Activated T-cell treated with anti-CD3 and anti-CD28 coated beads, Interleukin-2, amount 50 U/mL, for 4 hours (primary cell): ENCODE results near the gene ANP32B. TPM values are rescaled to one million over a fixed set of nuclear protein-coding genes. Genes with fewer than 3 reads are reported as not detected.
"Not testable (repeated sequence)": the region's sequence is repeated elsewhere in the genome, so short reads cannot be mapped to it uniquely, and the experiment has no call there.

ENCODE experiments used
- ATAC-seq, 2 donors: fragments of 200-7000 bp; cut with Tn5 transposase; one replicate each; pipeline ENCODE4 v1.10.0; 2021
- DNase-seq: peaks from one replicate; pipeline ENCODE4 v3.0.0-alpha.2; 2020
- H3K27me3 Mint-ChIP-seq: one replicate; pipeline ENCODE4 v1.8.0; 2021; ENCODE audit warnings: low read depth, mixed read lengths
- H3K36me3 Mint-ChIP-seq: one replicate; pipeline ENCODE4 v1.8.0; 2022; ENCODE audit warnings: mixed read lengths; ENCODE audit not compliant: insufficient read depth
- H3K4me1 Mint-ChIP-seq: one replicate; pipeline ENCODE4 v1.8.0; 2021; ENCODE audit warnings: low read depth, mixed read lengths
- H3K4me3 Mint-ChIP-seq: one replicate; pipeline ENCODE4 v1.8.0; 2021; ENCODE audit warnings: mild to moderate bottlenecking, moderate library complexity, mixed read lengths
- H3K9me3 Mint-ChIP-seq: one replicate; pipeline ENCODE4 v1.8.0; 2021; ENCODE audit warnings: mixed read lengths
- total RNA-seq, 3 donors: library from RNA; stranded (reverse); gene quantifications; one replicate each; pipeline ENCODE4 v1.2.1, GENCODE V29; 2021

The ANP32B gene
- total RNA-seq, 3 donors from 2014 or later, result 307 to 343 (median 326) TPM

DNA sequence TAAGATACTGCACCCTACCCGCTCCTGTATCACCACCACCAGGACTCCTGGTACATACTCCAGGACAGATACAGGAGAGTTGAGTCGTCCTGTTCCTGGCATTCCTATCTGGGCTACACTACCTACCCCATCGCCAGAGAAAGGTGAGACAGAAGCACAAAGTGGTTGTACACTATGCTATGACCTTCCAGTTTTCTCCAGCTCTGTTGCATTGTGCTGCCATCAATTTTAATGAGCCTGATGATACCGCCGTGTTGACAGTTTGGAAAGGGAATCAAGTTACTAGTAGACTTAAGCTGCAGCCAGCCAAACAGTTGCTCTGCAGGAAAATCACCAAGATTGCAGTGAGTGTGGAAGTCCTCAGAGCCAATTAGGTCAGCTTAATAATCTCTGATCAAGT is 35.2 kb downstream of the ANP32B start:
- H3K36me3 Mint-ChIP-seq, result peaks cover 49% of the 10 kb centered on the region
- H3K4me3 Mint-ChIP-seq, result no peak overlapping the region
- DNase-seq, result no peak
- no peaks in the 10 kb centered on the region for H3K27me3 Mint-ChIP-seq
- H3K4me1 Mint-ChIP-seq, result no peaks in the 10 kb centered on the region
- no peak for ATAC-seq
- H3K9me3 Mint-ChIP-seq, result no peaks in the 10 kb centered on the region

DNA sequence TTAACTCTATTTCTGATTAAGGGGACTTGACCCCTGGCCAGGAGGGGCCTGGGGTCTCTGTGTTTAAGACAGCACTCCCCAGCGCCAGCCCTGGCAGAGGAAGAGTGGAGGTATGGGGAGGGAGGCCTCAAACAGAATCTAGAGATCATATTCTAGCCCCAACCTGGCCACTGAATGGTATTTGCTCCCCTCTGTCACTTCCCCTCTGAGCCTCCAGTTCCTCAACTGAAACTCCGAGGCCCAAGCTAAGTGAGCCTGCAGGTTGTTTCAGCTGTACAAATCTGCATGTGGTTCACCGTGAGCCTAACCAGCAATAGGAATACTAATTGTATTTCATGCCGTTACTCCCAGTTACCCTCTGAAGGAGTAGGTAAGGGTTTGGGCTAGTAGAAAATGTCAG is 36.0 kb downstream of the ANP32B start:
- H3K36me3 Mint-ChIP-seq, result peaks cover 49% of the 10 kb centered on the region
- H3K4me1 Mint-ChIP-seq, result no peaks in the 10 kb centered on the region
- no peak overlapping the region for H3K4me3 Mint-ChIP-seq
- H3K27me3 Mint-ChIP-seq, result no peaks in the 10 kb centered on the region
- no peaks in the 10 kb centered on the region for H3K9me3 Mint-ChIP-seq
- DNase-seq, result no peak
- ATAC-seq, result no peak

DNA sequence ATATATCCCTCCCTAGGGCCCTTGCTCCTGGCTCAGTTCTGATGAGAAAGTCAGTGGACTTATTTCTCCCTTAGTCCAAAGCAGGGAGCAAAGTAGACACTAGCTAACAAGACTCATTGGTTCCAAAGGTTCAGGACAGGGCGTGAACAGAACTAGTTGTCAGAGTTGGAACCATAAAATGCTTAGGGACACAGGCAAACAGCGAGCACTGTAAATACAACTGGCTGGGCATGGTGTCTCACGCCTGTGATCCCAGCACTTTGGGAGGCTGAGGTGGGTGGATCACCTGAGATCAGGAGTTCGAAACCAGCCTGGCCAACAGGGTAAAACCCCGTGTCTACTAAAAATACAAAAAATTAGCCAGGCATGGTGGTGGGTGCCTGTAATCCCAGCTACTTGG is 36.7 kb downstream of the ANP32B start:
- H3K9me3 Mint-ChIP-seq, ATAC-seq, H3K4me3 Mint-ChIP-seq: not testable (repeated sequence)

DNA sequence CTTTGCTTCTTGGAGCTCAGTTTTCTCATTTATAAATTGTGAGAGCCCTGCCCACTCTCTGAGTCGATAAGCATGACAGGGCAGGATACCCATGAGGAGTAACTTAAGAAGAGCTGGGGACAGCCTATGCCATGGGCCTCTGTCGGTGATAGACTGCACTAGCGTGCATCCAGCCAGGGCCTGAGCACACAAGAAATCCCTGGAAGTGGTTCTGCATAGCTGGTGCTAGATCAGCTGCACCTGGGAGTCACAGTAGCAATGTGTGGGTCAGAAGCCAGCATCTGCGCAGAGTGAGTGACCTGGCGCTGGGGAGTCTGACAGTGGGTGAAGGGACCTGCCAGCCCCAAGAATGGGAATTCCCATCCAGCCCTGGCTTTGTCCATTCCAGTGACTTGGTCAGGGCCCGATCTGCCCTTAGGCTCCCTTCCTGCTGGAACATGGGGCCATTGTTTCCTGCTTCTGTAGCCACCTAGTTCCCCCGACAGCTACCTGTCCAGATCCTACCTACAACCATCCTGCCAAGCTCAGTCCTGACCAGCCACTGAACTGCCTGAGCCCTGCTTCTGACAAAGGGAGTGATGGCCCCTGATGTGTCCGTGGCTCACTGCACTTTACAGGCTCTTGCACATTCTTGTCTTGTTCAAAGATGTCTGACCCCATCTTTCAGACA is 37.5 kb downstream of the ANP32B start:
- Mint-ChIP-seq H3K27me3 (no peaks in the 10 kb centered on the region), H3K9me3 (no peaks in the 10 kb centered on the region), H3K4me3 (no peak overlapping the region), H3K4me1 (peaks cover 2% of the 10 kb centered on the region), H3K36me3 (peaks cover 38% of the 10 kb centered on the region)
- DNase-seq (no peak), ATAC-seq (no peak)

More for the DNA sequence above, 36.7 kb downstream of the ANP32B start:
- not testable (repeated sequence) for H3K4me1 Mint-ChIP-seq, H3K27me3 Mint-ChIP-seq, DNase-seq
- H3K36me3 Mint-ChIP-seq, result peaks cover 44% of the 10 kb centered on the region

DNA sequence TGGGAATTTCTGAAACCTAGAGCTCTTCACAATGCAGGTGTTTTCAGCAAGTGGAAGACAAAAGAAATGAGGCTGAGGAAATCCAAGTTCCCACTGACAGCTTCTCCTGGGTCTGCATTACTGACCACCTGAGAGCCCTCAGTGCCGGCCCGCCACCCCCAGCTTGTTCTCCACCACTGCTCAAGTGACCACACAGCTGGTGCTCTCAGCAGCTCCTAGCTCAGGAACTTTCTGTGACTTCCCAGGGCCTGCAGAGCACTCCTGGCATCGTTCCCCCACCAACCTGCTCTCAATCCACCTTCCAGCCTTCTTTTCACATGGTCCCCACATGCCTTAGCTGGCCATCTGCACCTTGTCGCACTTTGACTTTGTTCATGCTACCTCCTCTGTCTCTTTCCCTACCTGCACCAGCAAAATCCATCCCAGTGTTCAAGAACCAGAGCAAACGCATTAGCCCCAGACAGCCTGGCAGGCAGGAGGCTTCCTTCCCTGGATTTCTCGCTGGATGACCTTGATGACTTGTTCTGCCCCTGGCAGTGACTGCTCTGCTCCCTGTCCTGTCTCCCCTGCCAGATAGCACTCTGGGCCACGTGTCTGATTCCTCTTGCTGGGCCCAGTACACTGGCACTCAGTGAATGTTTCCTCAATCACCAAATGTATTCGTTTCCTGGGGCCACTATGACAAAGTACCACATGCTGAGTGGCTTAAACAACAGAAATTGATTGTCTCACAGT is 38.3 kb downstream of the ANP32B start:
- Mint-ChIP-seq H3K36me3 (peaks cover 35% of the 10 kb centered on the region), H3K27me3 (no peaks in the 10 kb centered on the region), H3K9me3 (no peaks in the 10 kb centered on the region), H3K4me1 (peaks cover 2% of the 10 kb centered on the region), H3K4me3 (no peak overlapping the region)
- DNase-seq (no peak), ATAC-seq (no peak)

DNA sequence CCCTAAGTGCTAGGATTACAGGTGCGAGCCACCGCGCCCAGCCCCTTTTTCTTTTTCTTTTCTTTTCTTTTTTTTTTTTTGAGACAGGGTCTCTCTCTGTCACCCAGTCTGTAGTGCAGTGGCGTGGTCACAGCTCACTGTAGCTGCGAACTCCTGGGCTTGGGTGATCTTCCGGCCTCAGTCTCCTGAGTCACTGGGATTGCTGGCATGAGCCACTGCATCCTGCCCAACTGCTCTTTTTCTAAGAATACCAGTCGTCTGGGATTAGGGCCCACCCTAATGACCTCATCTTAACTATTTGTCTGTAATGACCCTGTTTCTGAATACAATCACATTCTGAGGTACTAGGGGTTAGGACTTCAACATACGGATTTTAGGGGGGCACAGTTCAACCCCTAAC is 39.3 kb downstream of the ANP32B start:
- DNase-seq (no peak), ATAC-seq (no peak)
- H3K4me3 Mint-ChIP-seq, result no peak overlapping the region
- peaks cover 2% of the 10 kb centered on the region for H3K4me1 Mint-ChIP-seq
- no peaks in the 10 kb centered on the region for H3K9me3 Mint-ChIP-seq
- no peaks in the 10 kb centered on the region for H3K27me3 Mint-ChIP-seq
- peaks cover 28% of the 10 kb centered on the region for H3K36me3 Mint-ChIP-seq

DNA sequence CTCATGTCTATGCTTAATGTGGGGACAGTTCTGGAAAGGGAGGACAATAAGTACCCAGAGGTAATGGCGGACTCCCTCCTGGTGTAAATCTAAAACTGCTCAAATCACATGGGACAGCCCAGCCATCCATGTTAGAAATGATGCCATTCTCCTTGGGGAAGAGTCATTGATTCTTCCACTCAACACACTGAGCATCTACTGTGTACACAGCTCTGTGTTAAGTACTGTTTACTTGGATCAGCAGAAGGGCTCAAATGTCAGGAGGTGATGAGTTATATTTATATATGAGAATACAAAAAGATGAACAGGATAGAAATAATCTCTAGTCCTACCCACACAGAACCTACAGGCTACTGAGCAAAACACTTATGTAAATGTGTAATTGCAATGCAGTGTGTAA is 41.6 kb downstream of the ANP32B start:
- Mint-ChIP-seq H3K36me3 (peaks cover 14% of the 10 kb centered on the region), H3K27me3 (no peaks in the 10 kb centered on the region), H3K4me3 (no peak overlapping the region), H3K4me1 (peaks cover 2% of the 10 kb centered on the region), H3K9me3 (no peaks in the 10 kb centered on the region)
- no peak for DNase-seq
- ATAC-seq, result no peak

DNA sequence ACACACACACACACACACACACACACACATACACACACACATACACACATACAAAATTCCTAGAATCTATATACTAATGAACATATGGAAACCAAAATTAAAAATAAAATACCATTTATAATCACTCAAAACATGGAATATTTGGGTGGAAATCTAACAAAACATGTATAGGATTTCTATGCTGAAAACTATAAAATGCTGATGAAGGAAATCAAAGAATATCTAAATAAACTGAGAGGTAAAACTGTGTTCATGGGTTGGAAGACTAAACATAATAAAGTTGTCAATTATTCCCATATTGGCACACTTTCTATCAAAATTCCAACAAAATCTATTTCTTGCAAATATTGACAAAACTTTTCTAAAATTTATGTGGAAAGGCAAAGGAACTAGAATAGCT is 48.0 kb downstream of the ANP32B start:
- peaks cover 4% of the 10 kb centered on the region for H3K36me3 Mint-ChIP-seq
- ATAC-seq, result no peak
- H3K9me3 Mint-ChIP-seq, result no peaks in the 10 kb centered on the region
- no peak for DNase-seq
- no peak overlapping the region for H3K4me3 Mint-ChIP-seq
- H3K4me1 Mint-ChIP-seq, result peaks cover 10% of the 10 kb centered on the region
- H3K27me3 Mint-ChIP-seq, result peaks cover 1% of the 10 kb centered on the region

DNA sequence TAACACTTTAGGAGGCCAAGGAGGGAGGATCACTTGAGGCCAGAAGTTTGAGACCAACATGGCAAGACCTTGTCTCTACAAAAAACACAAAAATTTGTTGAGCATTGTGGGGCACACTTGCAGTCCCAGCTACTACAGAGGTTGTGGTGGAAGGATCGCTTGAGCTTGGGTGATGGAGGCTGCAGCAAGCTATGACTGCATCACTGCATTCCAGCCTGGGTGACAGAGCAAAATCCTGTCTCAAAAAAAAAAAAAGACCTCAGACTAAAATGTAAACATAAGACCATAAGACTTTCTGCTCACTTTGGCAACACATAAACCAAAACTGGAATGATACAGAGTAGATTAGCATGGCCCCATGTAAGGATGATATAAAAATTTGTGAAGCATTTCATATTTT is 48.8 kb downstream of the ANP32B start:
- H3K36me3 Mint-ChIP-seq, result peaks cover 1% of the 10 kb centered on the region
- no peak overlapping the region for H3K4me3 Mint-ChIP-seq
- peaks cover 10% of the 10 kb centered on the region for H3K4me1 Mint-ChIP-seq
- H3K27me3 Mint-ChIP-seq, result peaks cover 1% of the 10 kb centered on the region
- no peaks in the 10 kb centered on the region for H3K9me3 Mint-ChIP-seq
- ATAC-seq (no peak), DNase-seq (no peak)

DNA sequence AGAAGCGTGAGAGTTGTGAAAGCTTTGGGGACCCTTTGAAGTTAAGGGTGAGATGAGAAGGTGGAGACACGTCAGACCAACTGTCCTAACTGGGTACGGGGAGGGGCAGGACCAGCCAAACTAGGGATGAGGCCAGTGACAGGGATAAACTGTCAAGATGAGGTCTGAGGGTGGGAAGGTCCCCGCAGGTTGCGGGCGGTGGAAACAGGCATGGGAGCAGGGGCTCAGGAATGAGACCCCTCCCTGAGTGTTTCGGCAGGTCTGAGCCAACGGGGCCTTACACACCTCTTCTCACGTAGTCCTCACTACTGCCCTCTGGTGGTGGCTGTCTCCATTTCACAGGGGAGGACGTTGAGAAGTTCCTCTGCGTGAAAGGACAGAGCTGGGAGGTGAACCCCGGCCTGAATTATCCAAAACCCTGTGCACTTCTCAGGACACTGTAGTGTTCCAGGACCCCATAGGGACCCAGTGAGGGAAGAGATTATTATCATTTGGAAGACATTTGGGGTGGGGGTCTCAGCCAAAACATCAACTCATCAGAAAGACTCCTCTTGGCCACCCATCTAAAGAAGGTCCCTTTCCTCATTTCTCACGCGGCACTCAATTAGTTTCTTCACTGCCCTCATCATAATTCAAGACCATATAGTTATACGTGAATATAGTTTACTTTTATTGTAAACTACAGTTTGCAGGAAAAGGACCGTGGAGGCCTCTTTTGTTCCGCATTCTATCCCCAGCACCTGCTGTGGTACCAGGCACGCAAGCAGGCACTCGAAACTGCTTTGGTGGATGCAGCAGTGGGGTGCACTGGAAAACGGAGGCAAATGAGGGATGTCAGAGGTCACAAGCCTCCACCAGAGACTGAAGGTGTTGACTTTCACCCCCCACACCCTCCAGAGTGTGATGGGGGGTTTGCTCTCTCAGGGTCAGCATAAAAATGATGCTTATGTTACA is 51.7 kb downstream of the ANP32B start:
- peaks cover 2% of the 10 kb centered on the region for H3K27me3 Mint-ChIP-seq
- ATAC-seq, result peak; percentile 99 to 100
- peaks cover 1% of the 10 kb centered on the region for H3K36me3 Mint-ChIP-seq
- H3K4me3 Mint-ChIP-seq, result no peak overlapping the region
- peak; percentile 94 for DNase-seq
- H3K9me3 Mint-ChIP-seq, result no peaks in the 10 kb centered on the region
- peaks cover 10% of the 10 kb centered on the region for H3K4me1 Mint-ChIP-seq

DNA sequence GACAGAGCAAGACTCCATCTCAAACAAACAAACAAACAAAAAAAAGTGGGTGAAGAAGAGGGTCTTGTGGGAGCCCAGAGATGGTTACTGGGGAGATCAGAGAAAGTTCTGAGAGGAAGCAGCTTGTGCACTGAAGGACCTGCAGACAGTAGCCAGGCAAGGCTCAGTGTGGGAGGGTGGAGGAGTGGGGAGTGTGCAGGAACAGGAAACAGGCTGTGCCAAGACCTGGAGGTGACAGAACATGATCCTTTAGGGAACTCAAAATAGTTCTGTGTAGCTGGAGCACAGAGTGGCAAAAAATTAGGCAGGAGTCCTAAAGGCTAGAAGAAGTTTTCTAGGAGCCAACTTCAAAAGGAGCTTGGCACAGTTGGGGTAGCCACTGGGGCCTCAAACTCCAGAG is 54.2 kb downstream of the ANP32B start:
- no peak overlapping the region for H3K4me3 Mint-ChIP-seq
- ATAC-seq (no peak), DNase-seq (no peak)
- H3K4me1 Mint-ChIP-seq, result peaks cover 10% of the 10 kb centered on the region
- H3K9me3 Mint-ChIP-seq, result no peaks in the 10 kb centered on the region
- no peaks in the 10 kb centered on the region for H3K36me3 Mint-ChIP-seq
- H3K27me3 Mint-ChIP-seq, result peaks cover 10% of the 10 kb centered on the region

DNA sequence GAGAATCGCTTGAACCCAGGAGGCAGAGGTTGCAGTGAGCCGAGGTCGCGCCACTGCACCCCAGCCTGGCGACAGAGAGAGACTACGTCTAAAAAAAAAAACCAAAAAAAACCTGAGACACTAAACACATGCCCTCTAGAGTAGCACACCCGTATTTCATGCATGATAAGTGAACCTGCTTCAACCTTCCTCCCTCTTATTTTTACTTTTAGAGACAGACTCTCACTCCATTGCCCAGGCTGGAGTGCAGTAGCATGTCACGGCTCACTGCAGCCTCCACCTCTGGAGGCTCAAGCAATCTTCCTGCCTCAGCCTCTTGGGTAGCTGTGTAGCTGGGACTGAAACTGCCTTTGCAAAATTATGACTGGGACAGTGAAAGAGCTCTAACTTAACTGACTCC is 55.8 kb downstream of the ANP32B start:
- H3K9me3 Mint-ChIP-seq, result no peaks in the 10 kb centered on the region
- H3K36me3 Mint-ChIP-seq, result no peaks in the 10 kb centered on the region
- no peak overlapping the region for H3K4me3 Mint-ChIP-seq
- ATAC-seq (no peak), DNase-seq (no peak)
- H3K27me3 Mint-ChIP-seq, result peaks cover 10% of the 10 kb centered on the region
- H3K4me1 Mint-ChIP-seq, result peaks cover 7% of the 10 kb centered on the region

DNA sequence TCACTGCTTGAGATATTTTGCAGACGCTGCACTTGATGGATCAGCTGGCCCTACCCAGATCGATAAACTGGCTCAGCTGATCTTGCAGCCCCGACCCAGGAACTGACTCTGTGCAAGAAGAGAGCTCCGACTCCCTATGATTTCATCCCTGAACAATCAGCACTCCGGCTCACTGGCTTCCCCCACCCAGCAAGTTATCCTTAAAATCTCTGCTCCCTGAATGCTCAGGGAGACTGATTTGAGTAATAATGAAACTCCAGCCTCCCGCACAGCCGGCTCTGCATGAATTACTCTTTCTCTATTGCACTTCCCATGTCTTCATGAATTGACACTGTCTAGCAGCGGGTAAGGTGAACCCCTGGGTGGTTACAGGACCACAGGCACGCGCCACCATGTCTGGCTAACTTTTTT is 56.5 kb downstream of the ANP32B start:
- Mint-ChIP-seq H3K4me1 (peaks cover 4% of the 10 kb centered on the region), H3K9me3 (no peaks in the 10 kb centered on the region), H3K4me3 (no peak overlapping the region), H3K36me3 (no peaks in the 10 kb centered on the region), H3K27me3 (peaks cover 10% of the 10 kb centered on the region)
- DNase-seq (no peak), ATAC-seq (no peak)

DNA sequence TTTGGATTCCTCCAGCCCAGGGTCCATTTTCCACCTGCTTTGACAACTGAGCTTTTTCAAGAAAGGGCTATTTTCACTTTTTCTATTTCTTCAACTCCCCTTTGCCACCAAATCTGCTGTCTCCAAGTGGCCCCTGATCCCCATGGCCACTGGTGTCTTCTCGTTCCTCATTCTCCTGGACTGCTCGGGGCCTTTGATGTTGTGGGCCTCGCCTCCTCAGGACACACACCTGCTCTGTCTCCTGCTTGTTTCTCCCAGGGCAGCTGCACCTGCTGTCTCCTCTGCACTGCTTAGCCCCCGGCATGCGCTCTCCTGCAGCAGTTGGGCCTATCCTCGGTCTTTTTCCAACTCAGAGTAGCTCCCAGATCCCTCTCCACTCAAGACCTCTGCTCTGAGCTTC is 57.1 kb downstream of the ANP32B start:
- no peak for ATAC-seq
- H3K36me3 Mint-ChIP-seq, result no peaks in the 10 kb centered on the region
- no peaks in the 10 kb centered on the region for H3K9me3 Mint-ChIP-seq
- no peak for DNase-seq
- no peak overlapping the region for H3K4me3 Mint-ChIP-seq
- H3K4me1 Mint-ChIP-seq, result peaks cover 5% of the 10 kb centered on the region
- peaks cover 8% of the 10 kb centered on the region for H3K27me3 Mint-ChIP-seq
